Measurements from ENCODE around the gene CCDC197.

Gene CCDC197

DNA sequence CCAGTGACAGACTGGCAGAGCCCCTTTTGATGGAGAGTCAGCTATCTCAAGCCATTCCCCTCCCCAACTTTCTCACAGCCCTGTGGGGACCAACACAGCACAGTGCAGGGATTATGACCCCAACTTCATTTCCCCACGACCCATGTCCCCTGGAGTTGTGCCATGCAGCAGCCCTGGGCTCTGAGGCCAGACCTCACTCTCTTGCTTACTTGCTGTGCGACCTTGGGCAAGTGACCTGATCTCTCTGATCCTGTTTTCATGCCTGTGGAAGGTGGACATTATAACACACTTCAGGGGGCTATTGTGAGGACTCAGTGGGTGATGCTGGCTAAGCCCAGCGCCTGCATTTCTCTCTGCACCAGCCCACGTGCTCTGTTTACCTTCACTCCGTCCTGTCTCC, 43.1 kb downstream of the CCDC197 start:
- H3F3A ChIP-seq (ENCODE audit: insufficient read depth) = no peaks in the 10 kb centered on the region
- H3K79me2 ChIP-seq (ENCODE audit: insufficient read depth, low read length) = no peaks in the 10 kb centered on the region
- no peak overlapping the region for H3K9ac ChIP-seq (ENCODE audit: low read length)
- H3K27ac ChIP-seq (ENCODE audit: low read depth, low read length) = no peak overlapping the region
- no peaks in the 10 kb centered on the region for H3K9me2 ChIP-seq (replicated peaks; ENCODE audit: insufficient read depth, low read length)
- no peaks in the 10 kb centered on the region for H3K27me3 ChIP-seq (ENCODE audit: low read length)
- no peak overlapping the region for H2AFZ ChIP-seq (ENCODE audit: low read depth, low read length, severe bottlenecking)
- H3K4me2 ChIP-seq (ENCODE audit: low read depth, low read length, poor library complexity, severe bottlenecking) = no peak overlapping the region
- H3K36me3 ChIP-seq (ENCODE audit: low read length) = no peaks in the 10 kb centered on the region
- TF ChIP-seq, protein P1, sequence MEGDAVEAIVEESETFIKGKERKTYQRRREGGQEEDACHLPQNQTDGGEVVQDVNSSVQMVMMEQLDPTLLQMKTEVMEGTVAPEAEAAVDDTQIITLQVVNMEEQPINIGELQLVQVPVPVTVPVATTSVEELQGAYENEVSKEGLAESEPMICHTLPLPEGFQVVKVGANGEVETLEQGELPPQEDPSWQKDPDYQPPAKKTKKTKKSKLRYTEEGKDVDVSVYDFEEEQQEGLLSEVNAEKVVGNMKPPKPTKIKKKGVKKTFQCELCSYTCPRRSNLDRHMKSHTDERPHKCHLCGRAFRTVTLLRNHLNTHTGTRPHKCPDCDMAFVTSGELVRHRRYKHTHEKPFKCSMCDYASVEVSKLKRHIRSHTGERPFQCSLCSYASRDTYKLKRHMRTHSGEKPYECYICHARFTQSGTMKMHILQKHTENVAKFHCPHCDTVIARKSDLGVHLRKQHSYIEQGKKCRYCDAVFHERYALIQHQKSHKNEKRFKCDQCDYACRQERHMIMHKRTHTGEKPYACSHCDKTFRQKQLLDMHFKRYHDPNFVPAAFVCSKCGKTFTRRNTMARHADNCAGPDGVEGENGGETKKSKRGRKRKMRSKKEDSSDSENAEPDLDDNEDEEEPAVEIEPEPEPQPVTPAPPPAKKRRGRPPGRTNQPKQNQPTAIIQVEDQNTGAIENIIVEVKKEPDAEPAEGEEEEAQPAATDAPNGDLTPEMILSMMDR (IDR thresholded peaks at IDR 0.05; ENCODE audit: insufficient read depth, low read length, poor library complexity, severe bottlenecking) = no peak
- no peak for TF ChIP-seq EZH2phosphoT487 (conservative IDR thresholded peaks at IDR 0.05; ENCODE audit: low read length)
- H3K4me3 ChIP-seq (ENCODE audit: insufficient read depth, low read length, poor library complexity, severe bottlenecking) = no peak overlapping the region
- H3K9me3 ChIP-seq (ENCODE audit: insufficient read depth, low read length) = no peaks in the 10 kb centered on the region
- H4K20me1 ChIP-seq (ENCODE audit: low read depth, low read length) = no peaks in the 10 kb centered on the region

DNA sequence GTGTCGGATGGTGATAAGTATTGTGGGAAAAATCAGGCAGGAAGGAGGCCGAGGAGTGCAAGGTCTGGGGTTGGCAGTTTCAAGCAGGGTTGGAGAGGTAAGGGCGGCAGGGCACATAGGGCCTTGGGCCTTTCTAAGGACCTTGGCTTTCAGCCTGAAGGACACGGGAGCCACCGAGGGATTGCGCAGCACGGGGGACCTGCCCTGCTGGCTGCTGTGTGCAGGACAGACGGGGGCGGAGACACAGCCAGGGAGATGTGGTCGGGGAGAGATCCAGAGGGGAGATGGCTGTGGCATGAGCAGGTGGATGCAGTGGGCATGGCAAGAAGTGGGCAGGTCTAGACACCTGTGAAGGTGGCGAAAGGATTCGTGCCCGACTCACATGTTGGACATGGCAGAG, 43.7 kb downstream of the CCDC197 start:
- no peaks in the 10 kb centered on the region for H3K9me3 ChIP-seq (ENCODE audit: insufficient read depth, low read length)
- no peaks in the 10 kb centered on the region for H3K27me3 ChIP-seq (ENCODE audit: low read length)
- H3F3A ChIP-seq (ENCODE audit: insufficient read depth) = no peaks in the 10 kb centered on the region
- H4K20me1 ChIP-seq (ENCODE audit: low read depth, low read length) = no peaks in the 10 kb centered on the region
- no peak overlapping the region for H2AFZ ChIP-seq (ENCODE audit: low read depth, low read length, severe bottlenecking)
- H3K79me2 ChIP-seq (ENCODE audit: insufficient read depth, low read length) = no peaks in the 10 kb centered on the region
- no peaks in the 10 kb centered on the region for H3K9me2 ChIP-seq (replicated peaks; ENCODE audit: insufficient read depth, low read length)
- H3K4me2 ChIP-seq (ENCODE audit: low read depth, low read length, poor library complexity, severe bottlenecking) = no peak overlapping the region
- H3K27ac ChIP-seq (ENCODE audit: low read depth, low read length) = no peak overlapping the region
- TF ChIP-seq, protein P1 (IDR thresholded peaks at IDR 0.05; ENCODE audit: insufficient read depth, low read length, poor library complexity, severe bottlenecking) = no peak
- TF ChIP-seq EZH2phosphoT487 (conservative IDR thresholded peaks at IDR 0.05; ENCODE audit: low read length) = no peak
- H3K36me3 ChIP-seq (ENCODE audit: low read length) = no peaks in the 10 kb centered on the region
- no peak overlapping the region for H3K9ac ChIP-seq (ENCODE audit: low read length)
- H3K4me3 ChIP-seq (ENCODE audit: insufficient read depth, low read length, poor library complexity, severe bottlenecking) = no peak overlapping the region

GRCh38 chr14:94041551-94042346, 44.6 kb downstream of the CCDC197 start:
- Histone ChIP-seq H3F3A (ENCODE audit: insufficient read depth) (no peaks in the 10 kb centered on the region), H3K4me3 (ENCODE audit: insufficient read depth, low read length, poor library complexity, severe bottlenecking) (no peak overlapping the region), H3K27ac (ENCODE audit: low read depth, low read length) (no peak overlapping the region), H4K20me1 (ENCODE audit: low read depth, low read length) (no peaks in the 10 kb centered on the region), H3K9ac (ENCODE audit: low read length) (no peak overlapping the region), H3K9me2 (replicated peaks; ENCODE audit: insufficient read depth, low read length) (no peaks in the 10 kb centered on the region), H3K4me2 (ENCODE audit: low read depth, low read length, poor library complexity, severe bottlenecking) (no peak overlapping the region), H2AFZ (ENCODE audit: low read depth, low read length, severe bottlenecking) (no peak overlapping the region), H3K9me3 (ENCODE audit: insufficient read depth, low read length) (no peaks in the 10 kb centered on the region), H3K79me2 (ENCODE audit: insufficient read depth, low read length) (no peaks in the 10 kb centered on the region), H3K36me3 (ENCODE audit: low read length) (no peaks in the 10 kb centered on the region), H3K27me3 (ENCODE audit: low read length) (no peaks in the 10 kb centered on the region)
- TF ChIP-seq, protein P1 (IDR thresholded peaks at IDR 0.05; ENCODE audit: insufficient read depth, low read length, poor library complexity, severe bottlenecking) = no peak

Data from SU-DHL-6 (cell line).